Neural progenitor cell (in vitro differentiated cells): Measurements from ENCODE around the gene HNRNPH2. TPM values are rescaled to one million over a fixed set of nuclear protein-coding genes. Genes with fewer than 3 reads are reported as not detected.

ENCODE experiments used
- DNase-seq: peaks from one replicate; pipeline ENCODE4 v3.0.0-alpha.2; 2016; ENCODE audit warnings: low spot score
- H2AFZ ChIP-seq: fragments of 200-600 bp; sonication (generic); replicated peaks from 2 replicates; pipeline ENCODE4 v1.6.1; 2016; ENCODE audit warnings: antibody characterized with exemption
- H3F3A ChIP-seq: fragments of 200-600 bp; sonication (generic); 2 replicates; pipeline ENCODE4 v1.6.1; 2016; ENCODE audit warnings: antibody characterized with exemption, low read depth
- H3K27ac ChIP-seq: fragments of 200-600 bp; sonication (generic); 2 replicates; pipeline ENCODE4 v1.5.1; 2016; ENCODE audit warnings: mild to moderate bottlenecking
- H3K27me3 ChIP-seq: fragments of 200-600 bp; sonication (generic); 2 replicates; pipeline ENCODE4 v1.6.1; 2016; ENCODE audit warnings: mild to moderate bottlenecking, moderate library complexity
- H3K36me3 ChIP-seq: fragments of 200-600 bp; sonication (generic); 2 replicates; pipeline ENCODE4 v1.5.1; 2016
- H3K4me1 ChIP-seq: fragments of 200-600 bp; sonication (generic); 2 replicates; pipeline ENCODE4 v1.6.1; 2016; ENCODE audit warnings: mixed run types
- H3K4me2 ChIP-seq: fragments of 200-600 bp; sonication (generic); 2 replicates; pipeline ENCODE4 v1.6.1; 2016
- H3K4me3 ChIP-seq: fragments of 200-600 bp; sonication (generic); 2 replicates; pipeline ENCODE4 v1.5.1; 2016
- H3K79me2 ChIP-seq: fragments of 200-600 bp; sonication (generic); 2 replicates; pipeline ENCODE4 v1.6.1; 2016; ENCODE audit warnings: low read depth
- H3K9ac ChIP-seq: fragments of 200-600 bp; sonication (generic); 2 replicates; pipeline ENCODE4 v1.6.1; 2016
- H3K9me3 ChIP-seq: fragments of 200-600 bp; sonication (generic); 2 replicates; pipeline ENCODE4 v1.5.1; 2016; ENCODE audit warnings: low read depth
- H4K20me1 ChIP-seq: fragments of 200-600 bp; sonication (generic); 2 replicates; pipeline ENCODE4 v1.6.1; 2016; ENCODE audit warnings: low read depth
- H3K27ac Mint-ChIP-seq: 3 replicates; pipeline ENCODE4 v1.8.0; 2021; ENCODE audit warnings: mixed read lengths
- H3K27me3 Mint-ChIP-seq: 2 replicates; pipeline ENCODE4 v1.8.0; 2022; ENCODE audit warnings: low read depth, mild to moderate bottlenecking, inconsistent platforms, moderate library complexity, mixed read lengths; ENCODE audit not compliant: insufficient read depth
- H3K36me3 Mint-ChIP-seq: 3 replicates; pipeline ENCODE4 v1.8.0; 2021; ENCODE audit warnings: mixed read lengths
- H3K4me1 Mint-ChIP-seq: 3 replicates; pipeline ENCODE4 v1.8.0; 2021; ENCODE audit warnings: mixed read lengths
- H3K4me3 Mint-ChIP-seq: 3 replicates; pipeline ENCODE4 v1.8.0; 2021; ENCODE audit warnings: mild to moderate bottlenecking, moderate library complexity, mixed read lengths
- H3K9me3 Mint-ChIP-seq: 3 replicates; pipeline ENCODE4 v1.8.0; 2020; ENCODE audit warnings: mixed read lengths
- CTCF ChIP-seq: fragments of 200-600 bp; sonication (generic); IDR thresholded peaks from 2 replicates; pipeline ENCODE4 v1.5.1; 2017; ENCODE audit warnings: antibody characterized with exemption, mild to moderate bottlenecking
- EZH2 ChIP-seq: fragments of 200-600 bp; sonication (generic); IDR thresholded peaks from 2 replicates; pipeline ENCODE4 v1.6.1; 2017; ENCODE audit warnings: antibody characterized with exemption, mild to moderate bottlenecking, moderate library complexity
- EZH2phosphoT487 ChIP-seq: fragments of 200-600 bp; sonication (generic); IDR thresholded peaks from 2 replicates; pipeline ENCODE4 v1.6.1; 2017; ENCODE audit warnings: antibody characterized with exemption
- total RNA-seq: library from RNA; depleted of rRNA; stranded (reverse); fragments of >200 nt; gene quantifications from 2 replicates; pipeline ENCODE4 v1.2.3, GENCODE V29; 2015; ENCODE audit warnings: low replicate concordance

The HNRNPH2 gene
- total RNA-seq, 1 donor from 2014 or later, result 93.3 TPM

GRCh38 chrX:101395789-101396188 lies 12.2 kb upstream of the HNRNPH2 start:
- H3K36me3 Mint-ChIP-seq, result peaks cover 12% of the 10 kb centered on the region
- no peak overlapping the region for H3K4me3 Mint-ChIP-seq

DNA sequence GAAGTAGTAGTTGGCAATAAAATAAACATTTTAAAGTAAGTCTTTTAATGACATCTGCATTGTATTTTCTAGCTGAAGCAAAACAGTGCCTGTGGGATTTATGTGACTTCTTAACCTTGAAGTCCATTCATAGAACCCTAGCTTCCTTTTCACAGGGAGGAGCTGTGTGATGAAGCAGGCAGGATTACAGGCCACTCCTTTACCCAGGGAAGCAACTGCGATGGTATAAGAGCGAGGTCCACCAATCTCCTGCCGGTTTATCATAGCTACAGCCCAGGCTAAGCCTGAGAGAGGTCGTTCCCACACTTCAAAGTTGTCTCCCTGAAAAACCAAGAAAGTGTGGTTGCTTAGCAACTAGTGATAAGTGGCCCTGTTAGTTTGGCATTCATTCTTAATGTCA lies 10.2 kb upstream of the HNRNPH2 start:
- no peak for DNase-seq
- peaks cover 2% of the 10 kb centered on the region for H3K9me3 Mint-ChIP-seq
- TF ChIP-seq CTCF (no peak), EZH2phosphoT487 (no peak), EZH2 (no peak)

More at GRCh38 chrX:101395789-101396188, 12.2 kb upstream of the HNRNPH2 start:
- Histone ChIP-seq H3K9me3 (peaks cover 6% of the 10 kb centered on the region), H3K79me2 (peaks cover 37% of the 10 kb centered on the region), H3K4me1 (peaks cover 8% of the 10 kb centered on the region), H3K9ac (no peak overlapping the region), H3K27ac (no peak overlapping the region), H3K36me3 (peaks cover 4% of the 10 kb centered on the region), H3F3A (peaks cover 60% of the 10 kb centered on the region), H3K4me3 (no peak overlapping the region), H3K27me3 (no peaks in the 10 kb centered on the region), H3K4me2 (no peak overlapping the region), H4K20me1 (peaks cover 12% of the 10 kb centered on the region), H2AFZ (no peak overlapping the region)
- no peak overlapping the region for H3K27ac Mint-ChIP-seq
- DNase-seq, result no peak
- no peaks in the 10 kb centered on the region for H3K9me3 Mint-ChIP-seq
- peaks cover 4% of the 10 kb centered on the region for H3K4me1 Mint-ChIP-seq
- H3K27me3 Mint-ChIP-seq, result no peaks in the 10 kb centered on the region
- TF ChIP-seq CTCF (no peak), EZH2phosphoT487 (no peak), EZH2 (no peak)

DNA sequence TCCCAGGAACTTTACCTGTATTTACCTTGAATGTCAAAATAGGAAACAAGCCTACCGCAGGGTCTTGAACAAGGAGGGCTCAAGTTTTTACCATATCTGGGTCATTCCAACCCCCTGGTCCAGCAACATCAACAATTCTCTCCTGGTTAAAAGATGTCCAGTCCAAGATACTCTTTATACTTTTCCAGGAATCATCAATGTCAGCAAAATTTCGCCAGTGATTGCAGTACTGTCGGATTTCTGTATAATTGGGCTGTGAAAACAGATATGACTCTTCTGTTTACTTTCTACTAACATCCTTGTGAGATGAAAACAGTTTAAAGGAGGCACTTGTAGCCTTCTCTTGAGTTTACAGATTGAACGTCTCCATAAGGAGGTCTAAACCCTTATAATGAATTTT lies 9.3 kb upstream of the HNRNPH2 start:
- no peak overlapping the region for H3K9ac ChIP-seq
- Mint-ChIP-seq H3K4me3 (no peak overlapping the region), H3K27ac (no peak overlapping the region), H3K36me3 (peaks cover 8% of the 10 kb centered on the region), H3K27me3 (no peaks in the 10 kb centered on the region), H3K4me1 (no peaks in the 10 kb centered on the region), H3K9me3 (peaks cover 2% of the 10 kb centered on the region)
- H3K27me3 ChIP-seq, result no peaks in the 10 kb centered on the region
- H3K4me2 ChIP-seq, result no peak overlapping the region
- no peak overlapping the region for H3K27ac ChIP-seq
- H3K4me3 ChIP-seq, result no peak overlapping the region
- H3F3A ChIP-seq, result peaks cover 34% of the 10 kb centered on the region
- TF ChIP-seq EZH2 (no peak), EZH2phosphoT487 (no peak), CTCF (no peak)
- DNase-seq, result no peak
- H3K79me2 ChIP-seq, result peaks cover 8% of the 10 kb centered on the region
- peaks cover 6% of the 10 kb centered on the region for H4K20me1 ChIP-seq
- no peaks in the 10 kb centered on the region for H3K36me3 ChIP-seq
- H2AFZ ChIP-seq, result no peak overlapping the region
- H3K9me3 ChIP-seq, result peaks cover 6% of the 10 kb centered on the region
- no peaks in the 10 kb centered on the region for H3K4me1 ChIP-seq

More for the DNA sequence above, 10.2 kb upstream of the HNRNPH2 start:
- Histone ChIP-seq H3K9me3 (peaks cover 6% of the 10 kb centered on the region), H3K79me2 (peaks cover 17% of the 10 kb centered on the region), H3K4me2 (no peak overlapping the region), H3K9ac (no peak overlapping the region), H4K20me1 (peaks cover 12% of the 10 kb centered on the region), H3K4me1 (no peaks in the 10 kb centered on the region), H3K27ac (no peak overlapping the region), H3K4me3 (no peak overlapping the region), H3K27me3 (no peaks in the 10 kb centered on the region), H3K36me3 (no peaks in the 10 kb centered on the region), H3F3A (peaks cover 42% of the 10 kb centered on the region), H2AFZ (no peak overlapping the region)
- Mint-ChIP-seq H3K4me3 (no peak overlapping the region), H3K27ac (no peak overlapping the region), H3K36me3 (peaks cover 9% of the 10 kb centered on the region), H3K4me1 (no peaks in the 10 kb centered on the region), H3K27me3 (no peaks in the 10 kb centered on the region)
